Prostate gland (tissue), 2 donors: ENCODE data around the gene CLASRP. TPM values are rescaled to one million over a fixed set of nuclear protein-coding genes. Genes with fewer than 3 reads are reported as not detected.
A peak's percentile ranks its signal among the peaks of the same experiment; 100 is the strongest.

Experiments
- DNase-seq: peaks from one replicate; pipeline ENCODE4 v3.0.0-alpha.2; 2019; ENCODE audit warnings: low spot score
- H3K27ac ChIP-seq, 2 donors: fragments of 200-600 bp; sonication (generic); 2 replicates each; pipeline ENCODE4 v1.5.1; 2017 to 2019
- H3K27me3 ChIP-seq: fragments of 200-600 bp; sonication (generic); replicated peaks from 2 replicates; pipeline ENCODE4 v1.5.1; 2019; ENCODE audit not compliant: insufficient read depth
- H3K36me3 ChIP-seq, 2 donors: fragments of 200-600 bp; sonication (generic); 1 replicate in 1 of 2; 2 replicates in 1 of 2; pipeline versions ENCODE4 v1.5.1 to v1.8.1; 2017 to 2019
- H3K4me1 ChIP-seq: fragments of 200-600 bp; sonication (generic); replicated peaks from 2 replicates; pipeline ENCODE4 v1.5.1; 2019
- H3K4me3 ChIP-seq, 2 donors: fragments of 200-600 bp; sonication (generic); 2 replicates each; pipeline ENCODE4 v1.5.1; 2017 to 2019
- H3K9me3 ChIP-seq: fragments of 200-600 bp; sonication (generic); 2 replicates; pipeline ENCODE4 v1.5.1; 2017
- CTCF ChIP-seq, 4 experiments: fragments of 200-600 bp in 2 of 4; fragments of 450-650 bp in 2 of 4; sonication (generic) in 2 of 4; IDR thresholded peaks; 1 replicate in 3 of 4; 2 replicates in 1 of 4; pipeline ENCODE4 v1.5.1; 2016 to 2019; ENCODE audit warnings: antibody characterized with exemption in 4 of 4, mild to moderate bottlenecking in 2 of 4, moderate library complexity in 2 of 4
- POLR2A ChIP-seq: fragments of 450-650 bp; IDR thresholded peaks from one replicate; pipeline ENCODE4 v1.6.1; 2016; ENCODE audit warnings: antibody characterized with exemption, mild to moderate bottlenecking
- POLR2AphosphoS5 ChIP-seq: sonication (generic); formaldehyde crosslinking; IDR thresholded peaks from one replicate; pipeline ENCODE4 v1.6.1; 2017; ENCODE audit warnings: antibody characterized with exemption
- WGBS: methylation state at CpG from one replicate; pipeline ENCODE4 v1.1.5; 2018; 5-methylcytosine and 5-hydroxymethylcytosine counted together
- intact Hi-C: fragments of 100-400 bp; cut with DNase I; formaldehyde crosslinking; loops from one replicate; pipeline ENCODE4 v1.14.2; 2022
- total RNA-seq, 2 donors: library from RNA; depleted of rRNA; stranded (reverse); fragments of >200 nt; gene quantifications; one replicate each; pipeline ENCODE4 v1.1.0, GENCODE V29; 2016

CLASRP gene
- total RNA-seq, 2 donors from 2014 or later = 97.8 to 162 TPM

- WGBS = 62% methylated on average over 11 of the region's 11 CpGs
- TF ChIP-seq CTCF (IDR thresholded peaks at IDR 0.05) (no peak), POLR2A (no peak), POLR2AphosphoS5 (no peak)
- H3K36me3 ChIP-seq = peaks cover 6 to 9% of the 10 kb centered on the region in 2 donors
- no peaks in the 10 kb centered on the region for H3K27me3 ChIP-seq
- DNase-seq = no peak
- H3K4me1 ChIP-seq = peaks cover 2% of the 10 kb centered on the region
- H3K27ac ChIP-seq = peak overlapping the region; percentile 41 to 65
- no peak overlapping the region for H3K4me3 ChIP-seq
- no peaks in the 10 kb centered on the region for H3K9me3 ChIP-seq
- intact Hi-C loops = no loop called here
Measured at GRCh38 chr19:45074744-45075300, 36.0 kb downstream of the CLASRP start.

- H3K36me3 ChIP-seq = peaks cover 2 to 3% of the 10 kb centered on the region in 2 donors
- 23% methylated on average over 23 of the region's 26 CpGs for WGBS
- peak overlapping the region; percentile 41 to 65 for H3K27ac ChIP-seq
- H3K4me1 ChIP-seq = peaks cover 5% of the 10 kb centered on the region
- H3K4me3 ChIP-seq = peak overlapping the region; percentile 29 to 34
- DNase-seq = peak; percentile 63
- H3K9me3 ChIP-seq = no peaks in the 10 kb centered on the region
- no peaks in the 10 kb centered on the region for H3K27me3 ChIP-seq
- TF ChIP-seq CTCF (IDR thresholded peaks at IDR 0.05) (no peak), POLR2A (peak; percentile 64)
- intact Hi-C loops = no loop called here
Measured at GRCh38 chr19:45075301-45076028, 36.6 kb downstream of the CLASRP start.

GRCh38 chr19:45076029-45076850 is 37.4 kb downstream of the CLASRP start, which contains the start of gene ZNF296:
ZNF296 (minus strand) TSS chr19:45076478; CDS start chr19:45076373, 105 bp downstream.
- no peaks in the 10 kb centered on the region for H3K27me3 ChIP-seq
- H3K4me1 ChIP-seq = peaks cover 5% of the 10 kb centered on the region
- WGBS = 3% methylated on average over 70 of the region's 81 CpGs
- peak within 1 kb of the TSS; percentile 41 to 65 for H3K27ac ChIP-seq
- peak; percentile 75 for TF ChIP-seq POLR2AphosphoS5
- TF ChIP-seq CTCF (IDR thresholded peaks at IDR 0.05) = no peak
- TF ChIP-seq POLR2A = peak; percentile 90
- H3K9me3 ChIP-seq = no peaks in the 10 kb centered on the region
- peak within 1 kb of the TSS; percentile 29 to 34 for H3K4me3 ChIP-seq
- no peaks in the 10 kb centered on the region for H3K36me3 ChIP-seq
- peak; percentile 79 for DNase-seq
- intact Hi-C loops = no loop called here

- TF ChIP-seq CTCF (IDR thresholded peaks at IDR 0.05) = no peak
- TF ChIP-seq POLR2AphosphoS5 = no peak
- TF ChIP-seq POLR2A = no peak
- Histone ChIP-seq H3K9me3 (no peaks in the 10 kb centered on the region), H3K4me1 (peaks cover 5% of the 10 kb centered on the region), H3K27me3 (no peaks in the 10 kb centered on the region), H3K36me3 (no peaks in the 10 kb centered on the region), H3K4me3 (peak overlapping the region in 1 of 2 donors; percentile 34), H3K27ac (peak overlapping the region in 1 of 2 donors; percentile 41)
- WGBS = 62% methylated on average over 15 of the region's 15 CpGs
- no peak for DNase-seq
- intact Hi-C loops = no loop called here
Measured at GRCh38 chr19:45076851-45077730, 38.2 kb downstream of the CLASRP start.
